ENCODE measurements around the gene AKNA.

Gene AKNA

GRCh38 chr9:114301798-114302565 lies 85.8 kb downstream of the AKNA start:
- DNase-seq (ENCODE audit: low spot score): peak; percentile 0

- DNase-seq (ENCODE audit: low spot score): peak; percentile 0
Observed at GRCh38 chr9:114300846-114301797, 86.7 kb downstream of the AKNA start.

- peak; percentile 1 for DNase-seq (ENCODE audit: low spot score)
Observed at GRCh38 chr9:114300153-114300845, 87.5 kb downstream of the AKNA start.

GRCh38 chr9:114299286-114300152 lies 88.3 kb downstream of the AKNA start:
- peak; percentile 1 for DNase-seq (ENCODE audit: low spot score)

DNA sequence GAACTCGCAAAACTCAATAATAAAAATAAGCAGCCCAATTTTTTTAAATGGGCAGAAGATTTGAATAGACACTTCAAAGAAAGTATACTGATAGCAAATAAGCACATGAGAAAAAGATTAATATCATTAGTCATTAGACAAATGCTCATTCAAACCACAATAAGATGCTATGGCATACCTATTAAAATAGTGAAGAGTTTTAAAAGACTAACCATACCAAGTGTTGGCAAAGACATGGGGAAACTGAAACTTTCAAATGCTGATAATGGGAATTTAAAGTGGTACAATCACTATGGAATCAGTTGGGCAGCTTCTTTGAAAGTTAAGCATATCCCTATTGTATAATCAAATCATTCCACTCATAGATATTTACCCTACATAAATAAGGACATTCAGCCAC lies 91.4 kb downstream of the AKNA start:
- no peak for DNase-seq (ENCODE audit: low spot score)

DNA sequence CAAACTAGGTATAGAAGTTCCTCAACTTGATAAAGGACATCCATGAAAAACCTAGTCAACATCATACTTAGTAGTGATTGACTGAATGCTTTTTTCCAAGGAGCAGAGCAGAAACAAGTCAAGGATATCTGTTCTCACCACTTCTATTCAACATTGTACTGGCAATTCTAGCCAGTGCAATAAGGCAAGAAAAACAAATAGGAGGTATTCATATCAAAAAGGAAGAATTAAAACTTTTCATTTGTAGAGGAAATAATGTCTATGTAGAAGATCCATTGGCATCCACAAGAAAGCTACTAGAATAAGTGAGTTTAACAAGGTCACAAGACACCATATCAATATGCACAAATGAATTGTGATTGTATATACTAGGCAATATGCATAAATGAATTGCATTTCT lies 93.1 kb downstream of the AKNA start:
- no peak for DNase-seq (ENCODE audit: low spot score)

GRCh38 chr9:114291886-114292590 lies 95.7 kb downstream of the AKNA start:
- DNase-seq (ENCODE audit: low spot score): no peak

DNA sequence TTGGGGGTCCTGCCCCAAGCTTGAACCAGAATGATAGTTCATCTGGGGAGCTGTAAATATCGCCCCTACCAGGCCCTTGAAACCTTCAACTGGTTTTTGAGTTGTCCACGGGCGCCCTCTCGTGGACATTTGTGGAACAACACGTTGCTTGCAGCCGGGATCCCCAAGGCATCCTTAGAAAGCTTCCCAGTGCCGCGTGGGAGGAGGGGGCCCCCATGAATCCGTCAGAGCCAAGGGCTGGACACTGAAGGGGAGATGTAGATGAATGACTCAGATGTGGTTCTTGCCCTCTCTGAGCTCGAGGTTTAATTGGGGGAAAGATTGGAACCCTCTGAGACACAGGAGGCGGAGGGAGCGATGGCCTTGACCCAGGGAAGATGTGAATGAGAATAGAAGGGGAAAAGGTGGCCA lies 96.7 kb downstream of the AKNA start:
- DNase-seq (ENCODE audit: low spot score): peak; percentile 72

DNA sequence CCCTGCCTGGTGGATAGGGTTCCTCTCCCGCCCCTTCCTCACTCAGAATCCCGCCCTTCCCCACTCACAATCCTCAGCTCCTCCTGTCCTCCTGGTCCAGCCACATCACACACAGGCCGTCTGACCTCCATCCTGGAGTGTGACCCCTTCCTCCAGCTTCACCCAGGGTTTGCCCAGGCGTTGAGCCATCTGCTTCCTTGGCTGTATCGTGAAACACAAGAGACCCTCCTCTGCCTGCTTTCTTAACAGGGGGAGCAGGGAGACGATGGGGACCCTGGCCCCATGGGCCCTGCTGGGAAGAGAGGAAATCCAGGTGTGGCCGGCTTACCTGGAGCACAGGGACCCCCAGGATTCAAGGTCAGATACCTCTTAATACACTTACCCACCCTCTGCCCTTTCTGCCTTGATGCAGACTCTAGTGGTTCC lies 97.2 kb downstream of the AKNA start:
- DNase-seq (ENCODE audit: low spot score): no peak

DNA sequence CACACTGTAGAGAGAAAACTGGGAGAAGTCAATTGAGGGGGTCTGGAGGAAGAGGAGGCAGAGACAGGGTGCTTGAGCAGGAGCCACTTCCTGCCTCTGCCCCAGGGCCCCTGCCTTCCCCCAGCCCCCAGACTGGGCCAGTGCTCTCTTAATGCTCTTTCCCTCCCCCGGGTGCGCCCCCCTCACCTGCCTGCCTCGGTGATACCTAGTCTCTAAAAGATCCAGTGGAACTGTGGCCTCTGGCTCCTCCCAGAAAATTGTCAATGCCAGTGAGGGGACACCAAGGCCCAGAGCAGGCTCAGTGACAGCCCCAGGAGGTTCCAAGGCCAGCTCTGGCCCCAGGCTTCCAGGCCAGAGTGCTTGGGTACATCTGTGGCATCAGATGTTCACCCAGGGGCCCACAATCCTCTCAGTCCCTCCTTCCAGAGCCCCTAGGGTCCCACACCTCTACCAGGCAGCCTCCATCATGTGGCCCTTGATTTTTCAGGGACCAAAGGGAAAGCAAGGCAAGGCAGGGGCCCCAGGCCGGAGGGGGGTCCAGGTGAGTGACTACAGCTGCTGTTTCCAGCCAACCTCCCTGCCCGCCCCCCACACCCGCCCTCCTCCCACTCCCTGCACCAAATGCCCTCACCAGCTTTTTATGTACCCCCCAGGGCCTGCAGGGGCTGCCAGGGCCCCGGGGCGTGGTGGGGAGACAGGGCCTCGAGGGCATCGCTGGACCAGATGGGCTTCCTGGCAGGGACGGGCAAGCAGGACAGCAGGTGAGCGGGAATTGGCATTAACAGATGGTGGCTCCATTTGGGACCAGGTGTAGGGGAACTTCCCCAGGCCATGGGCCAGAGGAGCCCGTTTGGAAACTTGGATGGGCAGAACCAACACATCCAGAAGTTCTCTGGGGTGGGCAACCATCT lies 98.0 kb downstream of the AKNA start:
- DNase-seq (ENCODE audit: low spot score): no peak

DNA sequence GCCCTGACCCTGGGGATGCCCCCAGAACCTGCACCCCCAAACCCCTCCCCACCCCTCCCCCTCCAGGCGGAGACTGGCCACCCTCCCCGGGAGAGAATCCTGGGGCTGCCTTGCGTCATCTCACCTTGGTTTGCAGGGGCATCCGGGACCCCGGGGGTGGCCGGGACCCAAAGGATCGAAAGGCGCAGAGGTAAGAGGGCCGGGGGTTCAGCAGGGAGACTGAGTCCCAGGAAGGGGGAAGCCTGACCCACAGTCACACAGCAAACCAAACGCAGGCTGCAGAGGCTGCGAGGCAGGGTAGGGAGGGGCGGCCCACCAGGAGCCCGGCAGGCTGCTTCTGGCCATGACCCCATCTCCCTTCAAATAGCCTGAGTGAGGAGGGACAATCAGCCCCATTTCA lies 98.7 kb downstream of the AKNA start:
- DNase-seq (ENCODE audit: low spot score): no peak

GRCh38 chr9:114288193-114289091 lies 99.3 kb downstream of the AKNA start:
- DNase-seq (ENCODE audit: low spot score): no peak

GRCh38 chr9:114287763-114288192 lies 100.0 kb downstream of the AKNA start:
- DNase-seq (ENCODE audit: low spot score): no peak

GRCh38 chr9:114287001-114287762 lies 100.6 kb downstream of the AKNA start:
- no peak for DNase-seq (ENCODE audit: low spot score)

GRCh38 chr9:114286146-114286679 lies 101.6 kb downstream of the AKNA start:
- DNase-seq (ENCODE audit: low spot score): no peak

GRCh38 chr9:114285166-114285867 lies 102.5 kb downstream of the AKNA start:
- DNase-seq (ENCODE audit: low spot score): peak; percentile 91

Measured in AG08396 (cell line).